SK-N-SH (cell line): ENCODE measurements around the gene EWSR1. TPM values are rescaled to one million over a fixed set of nuclear protein-coding genes. Genes with fewer than 3 reads are reported as not detected.

Experiments
- CTCF ChIA-PET: fragments of 300-600, 350-600 bp; formaldehyde crosslinking; extraction: SDS; loops from one replicate; lab custom pipeline; 2021; lab: Yijun Ruan, JAX
- POLR2A ChIA-PET: fragments of 350-600 bp; sonication (Branson Sonifier 250); formaldehyde crosslinking; extraction: SDS; loops from one replicate; lab custom pipeline; 2020; ENCODE audit warnings: antibody characterized with exemption, inconsistent platforms; lab: Yijun Ruan, JAX
- DNase-seq: peaks from one replicate; pipeline ENCODE4 v3.0.0; 2012
- H2AFZ ChIP-seq: fragments of 200-600 bp; sonication (generic); 2 replicates; pipeline ENCODE4 v1.8.1; 2016; ENCODE audit warnings: antibody characterized with exemption, mild to moderate bottlenecking, low read depth
- H3F3A ChIP-seq: fragments of 200-600 bp; sonication (generic); replicated peaks from 2 replicates; pipeline ENCODE3; 2016; ENCODE audit warnings: antibody characterized with exemption, mild to moderate bottlenecking; ENCODE audit not compliant: insufficient read depth
- H3K27ac ChIP-seq, 2 experiments: fragments of 200-500 bp in 1 of 2; fragments of 200-600 bp in 1 of 2; sonication (Bioruptor generic) in 1 of 2; sonication (generic), shearing (Covaris generic) in 1 of 2; 2 replicates each; pipeline versions ENCODE4 v1.5.1 to v1.6.1; 2014 to 2016; ENCODE audit warnings: low read depth in 2 of 2, inconsistent platforms in 1 of 2, low read length in 1 of 2, mild to moderate bottlenecking in 1 of 2, mixed read lengths in 1 of 2
- H3K27me3 ChIP-seq: fragments of 200-600 bp; sonication (generic), shearing (Covaris generic); 2 replicates; pipeline ENCODE4 v1.6.1; 2016; ENCODE audit warnings: mixed run types; ENCODE audit not compliant: insufficient read depth
- H3K36me3 ChIP-seq, 2 experiments: fragments of 200-500 bp in 1 of 2; fragments of 200-600 bp in 1 of 2; sonication (Bioruptor generic) in 1 of 2; sonication (generic) in 1 of 2; replicated peaks in 1 of 2; 2 replicates each; pipeline versions ENCODE3 to v1.5.1; 2014 to 2016; ENCODE audit warnings: low read length in 1 of 2, mild to moderate bottlenecking in 1 of 2; ENCODE audit not compliant: insufficient read depth in 2 of 2, control insufficient read depth in 1 of 2
- H3K4me1 ChIP-seq, 2 experiments: fragments of 200-500 bp in 1 of 2; fragments of 200-600 bp in 1 of 2; sonication (Bioruptor generic) in 1 of 2; sonication (generic), shearing (Covaris generic) in 1 of 2; 2 replicates each; pipeline versions ENCODE4 v1.5.1 to v1.6.1; 2014 to 2016; ENCODE audit warnings: low read depth in 1 of 2, low read length in 1 of 2, mixed run types in 1 of 2; ENCODE audit not compliant: insufficient read depth in 2 of 2, control insufficient read depth in 1 of 2
- H3K4me2 ChIP-seq: fragments of 200-600 bp; sonication (generic), shearing (Covaris generic); 2 replicates; pipeline ENCODE4 v1.6.1; 2017; ENCODE audit warnings: mixed run types
- H3K4me3 ChIP-seq, 2 experiments: fragments of 200-500 bp in 1 of 2; fragments of 200-600 bp in 1 of 2; sonication (Bioruptor generic) in 1 of 2; sonication (generic), shearing (Covaris generic) in 1 of 2; 2 replicates each; pipeline versions ENCODE4 v1.5.1 to v1.8.1; 2014 to 2016; ENCODE audit warnings: low read depth in 2 of 2, inconsistent platforms in 1 of 2, low read length in 1 of 2, mild to moderate bottlenecking in 1 of 2, mixed read lengths in 1 of 2, moderate library complexity in 1 of 2
- H3K79me2 ChIP-seq: fragments of 200-600 bp; sonication (generic); 2 replicates; pipeline ENCODE4 v1.8.1; 2017; ENCODE audit warnings: mild to moderate bottlenecking; ENCODE audit not compliant: insufficient read depth
- H3K9ac ChIP-seq: fragments of 200-600 bp; sonication (generic); 2 replicates; pipeline ENCODE4 v1.6.1; 2017; ENCODE audit warnings: mixed run types
- H3K9me2 ChIP-seq: fragments of 200-600 bp; sonication (generic); 2 replicates; pipeline ENCODE4 v1.6.1; 2017; ENCODE audit warnings: mixed run types
- H3K9me3 ChIP-seq: fragments of 200-600 bp; sonication (generic); 2 replicates; pipeline ENCODE4 v1.6.1; 2017; ENCODE audit warnings: mixed run types, mild to moderate bottlenecking, moderate library complexity
- H4K20me1 ChIP-seq: fragments of 200-600 bp; sonication (generic); 2 replicates; pipeline ENCODE4 v1.6.1; 2017; ENCODE audit warnings: mild to moderate bottlenecking, mixed run types; ENCODE audit not compliant: insufficient read depth
- CHD2 ChIP-seq: fragments of 150-350 bp; IDR thresholded peaks from 2 replicates; pipeline ENCODE4 v1.6.1; 2018; ENCODE audit warnings: low read length; ENCODE audit not compliant: partially characterized antibody
- CTCF ChIP-seq: fragments of 200-600 bp; sonication (generic); IDR thresholded peaks from 2 replicates; pipeline ENCODE4 v1.6.1; 2017; ENCODE audit warnings: antibody characterized with exemption, mild to moderate bottlenecking, moderate library complexity
- ELF1 ChIP-seq: IDR thresholded peaks from 2 replicates; pipeline ENCODE4 v1.4.0; 2012
- FOSL2 ChIP-seq: IDR thresholded peaks from 2 replicates; pipeline ENCODE4 v1.4.0; 2012; ENCODE audit warnings: low read depth, mild to moderate bottlenecking, moderate library complexity, borderline replicate concordance
- FOXJ3 ChIP-seq: sonication (generic); formaldehyde crosslinking; IDR thresholded peaks from 2 replicates; pipeline ENCODE4 v1.5.1; 2020; ENCODE audit warnings: mild to moderate bottlenecking, missing genetic modification reagents
- FOXM1 ChIP-seq: IDR thresholded peaks from 2 replicates; pipeline ENCODE4 v1.4.0; 2012; ENCODE audit warnings: low read depth, mild to moderate bottlenecking
- GABPA ChIP-seq: IDR thresholded peaks from 2 replicates; pipeline ENCODE4 v1.4.0; 2012; ENCODE audit warnings: low read depth, mild to moderate bottlenecking
- GATA2 ChIP-seq: sonication (generic); formaldehyde crosslinking; IDR thresholded peaks from 2 replicates; pipeline ENCODE4 v1.5.0; 2020; ENCODE audit warnings: mild to moderate bottlenecking, missing genetic modification reagents
- JUND ChIP-seq: IDR thresholded peaks from 2 replicates; pipeline ENCODE4 v1.4.0; 2012
- MEF2A ChIP-seq: IDR thresholded peaks from 2 replicates; pipeline ENCODE4 v1.4.0; 2012; ENCODE audit warnings: low read depth, borderline replicate concordance
- MXI1 ChIP-seq: IDR thresholded peaks from 2 replicates; pipeline ENCODE4 v1.6.1; 2012; ENCODE audit warnings: mild to moderate bottlenecking, low read depth, low read length, improper control_type of control experiment
- NFIC ChIP-seq: IDR thresholded peaks from 2 replicates; pipeline ENCODE4 v1.4.0; 2012; ENCODE audit warnings: borderline replicate concordance
- NRF1 ChIP-seq: IDR thresholded peaks from 2 replicates; pipeline ENCODE4 v1.6.1; 2012; ENCODE audit warnings: low read depth, mild to moderate bottlenecking, low read length
- POLR2AphosphoS5 ChIP-seq: IDR thresholded peaks from 2 replicates; pipeline ENCODE4 v1.6.1; 2012; ENCODE audit warnings: low read depth, low read length
- RAD21 ChIP-seq: IDR thresholded peaks from 2 replicates; pipeline ENCODE4 v1.6.1; 2012; ENCODE audit warnings: mild to moderate bottlenecking, low read length
- RCOR1 ChIP-seq: fragments of 150-350 bp; IDR thresholded peaks from 2 replicates; pipeline ENCODE4 v1.6.1; 2017; ENCODE audit warnings: antibody characterized with exemption, low read length
- REST ChIP-seq: IDR thresholded peaks from 2 replicates; pipeline ENCODE4 v1.6.1; 2012; ENCODE audit warnings: mild to moderate bottlenecking, low read depth, low read length, moderate library complexity
- RFX5 ChIP-seq: IDR thresholded peaks from 2 replicates; pipeline ENCODE4 v1.6.1; 2012; ENCODE audit warnings: mild to moderate bottlenecking, improper control_type of control experiment, low read length
- TAF1 ChIP-seq: IDR thresholded peaks from 2 replicates; pipeline ENCODE4 v1.6.1; 2012; ENCODE audit warnings: low read depth, mild to moderate bottlenecking, low read length, moderate library complexity, borderline replicate concordance
- TEAD4 ChIP-seq: IDR thresholded peaks from 2 replicates; pipeline ENCODE4 v1.4.0; 2012; ENCODE audit warnings: mild to moderate bottlenecking, borderline replicate concordance; ENCODE audit not compliant: insufficient read depth
- WGBS: methylation state at CpG from one replicate; pipeline ENCODE4 v1.1.6; 2017; ENCODE audit warnings: low lambda C conversion rate; 5-methylcytosine and 5-hydroxymethylcytosine counted together
- polyA plus RNA-seq, 3 experiments: library from polyadenylated mRNA; depleted of rRNA; stranded (reverse); fragments of >200 nt; gene quantifications; 2 replicates each; pipeline ENCODE4 v1.2.3, GENCODE V29; 2012
- TF ChIP-seq, protein P1 (sequence below): IDR thresholded peaks from 2 replicates; pipeline ENCODE4; 2012
- TF ChIP-seq, protein P2 (sequence below): IDR thresholded peaks from 2 replicates; pipeline ENCODE4 v1.4.0; 2012; ENCODE audit warnings: low read depth
- TF ChIP-seq, protein P3 (sequence below): fragments of 150-350 bp; IDR thresholded peaks from 2 replicates; pipeline ENCODE4 v1.6.1; 2017; ENCODE audit warnings: antibody characterized with exemption, low read length, low read depth, borderline replicate concordance
- TF ChIP-seq, protein P4 (sequence below): IDR thresholded peaks from 2 replicates; pipeline ENCODE4 v1.4.0; 2012; ENCODE audit warnings: low read depth, borderline replicate concordance
- TF ChIP-seq, protein P5 (sequence below): fragments of 150-350 bp; IDR thresholded peaks from 2 replicates; pipeline ENCODE4 v1.6.1; 2016; ENCODE audit warnings: mild to moderate bottlenecking, low read depth, low read length

EWSR1 gene
- polyA plus RNA-seq, 1 of the 3 experiments (the other 2 are of a cell fraction), result 173 TPM

DNA sequence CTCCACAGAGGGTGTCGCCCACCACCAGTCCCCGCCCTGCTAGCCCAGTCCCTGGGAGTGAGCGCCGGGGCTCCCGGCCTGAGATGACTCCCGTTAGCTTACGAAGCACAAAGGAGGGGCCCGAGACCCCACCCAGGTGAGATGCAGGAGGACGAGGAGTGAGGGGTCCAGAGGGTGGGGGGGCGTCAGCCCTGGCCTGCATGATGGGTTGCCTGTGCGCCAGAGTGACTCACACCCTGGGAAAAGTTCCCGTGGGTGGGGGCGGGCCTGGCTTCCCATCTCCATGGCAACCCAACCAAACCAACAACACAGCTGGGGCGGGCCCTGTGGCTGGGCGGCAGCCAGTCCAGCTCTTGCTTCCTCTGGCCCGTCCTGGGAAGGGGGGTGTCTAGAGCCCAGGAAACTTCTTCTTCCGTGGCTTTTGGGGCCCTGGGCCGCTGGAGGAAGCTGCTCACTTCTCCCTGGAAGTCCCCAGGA, 42.8 kb downstream of the EWSR1 start:
- Histone ChIP-seq H3K79me2 (peaks cover 30% of the 10 kb centered on the region), H3K9ac (peak overlapping the region; percentile 56; the same call in 1 of the 2 replicates), H2AFZ (no peak overlapping the region), H3K4me1 (peaks cover 18 to 37% of the 10 kb centered on the region in 2 experiments; a peak in 3 of 4 replicates), H3K9me3 (no peaks in the 10 kb centered on the region), H3K4me2 (peak overlapping the region; percentile 71; the same call in 1 of the 2 replicates), H3K36me3 (peaks cover 6 to 7% of the 10 kb centered on the region in 2 experiments), H3K27ac (peak overlapping the region in 1 of 2 experiments; percentile 88; a peak in 3 of 4 replicates), H3K27me3 (peaks cover 14% of the 10 kb centered on the region), H4K20me1 (peaks cover 18% of the 10 kb centered on the region; the same call in 1 of the 2 replicates), H3F3A (peaks cover 5% of the 10 kb centered on the region), H3K9me2 (no peaks in the 10 kb centered on the region), H3K4me3 (no peak overlapping the region)
- WGBS, result 53% methylated on average over 6 of the region's 18 CpGs
- DNase-seq, result peak; percentile 86
- ChIA-PET POLR2A (no interaction called here), CTCF (interaction anchor here (1.0 to 4.5 kb wide), 4 partner anchors 10 to 952 kb away, joined by 3 to 35 read pairs (median 4); no protein-coding TSS in a partner anchor)
- no peak for TF ChIP-seq REST
- no peak for TF ChIP-seq CTCF
- TF ChIP-seq GABPA, result no peak
- TF ChIP-seq NRF1, result no peak
- no peak for TF ChIP-seq MXI1
- TF ChIP-seq, protein P1, sequence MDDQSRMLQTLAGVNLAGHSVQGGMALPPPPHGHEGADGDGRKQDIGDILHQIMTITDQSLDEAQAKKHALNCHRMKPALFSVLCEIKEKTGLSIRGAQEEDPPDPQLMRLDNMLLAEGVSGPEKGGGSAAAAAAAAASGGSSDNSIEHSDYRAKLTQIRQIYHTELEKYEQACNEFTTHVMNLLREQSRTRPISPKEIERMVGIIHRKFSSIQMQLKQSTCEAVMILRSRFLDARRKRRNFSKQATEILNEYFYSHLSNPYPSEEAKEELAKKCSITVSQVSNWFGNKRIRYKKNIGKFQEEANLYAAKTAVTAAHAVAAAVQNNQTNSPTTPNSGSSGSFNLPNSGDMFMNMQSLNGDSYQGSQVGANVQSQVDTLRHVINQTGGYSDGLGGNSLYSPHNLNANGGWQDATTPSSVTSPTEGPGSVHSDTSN, result peak; percentile 37; the same call in 1 of the 2 replicates
- TF ChIP-seq FOSL2, result peak; percentile 82; the same call in 1 of the 2 replicates
- TF ChIP-seq TAF1, result no peak
- TF ChIP-seq POLR2AphosphoS5, result no peak
- TF ChIP-seq RFX5, result no peak
- TF ChIP-seq GATA2 (CRISPR knock-in tag), result no peak
- no peak for TF ChIP-seq FOXM1
- TF ChIP-seq RAD21, result no peak
- no peak for TF ChIP-seq CHD2
- TF ChIP-seq MEF2A, result no peak
- no peak for TF ChIP-seq TEAD4
- TF ChIP-seq RCOR1, result no peak
- TF ChIP-seq, protein P2, sequence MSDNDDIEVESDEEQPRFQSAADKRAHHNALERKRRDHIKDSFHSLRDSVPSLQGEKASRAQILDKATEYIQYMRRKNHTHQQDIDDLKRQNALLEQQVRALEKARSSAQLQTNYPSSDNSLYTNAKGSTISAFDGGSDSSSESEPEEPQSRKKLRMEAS, result peak; percentile 43; the same call in 1 of the 2 replicates
- TF ChIP-seq JUND, result peak; percentile 66; the same call in 1 of the 2 replicates
- TF ChIP-seq, protein P3, sequence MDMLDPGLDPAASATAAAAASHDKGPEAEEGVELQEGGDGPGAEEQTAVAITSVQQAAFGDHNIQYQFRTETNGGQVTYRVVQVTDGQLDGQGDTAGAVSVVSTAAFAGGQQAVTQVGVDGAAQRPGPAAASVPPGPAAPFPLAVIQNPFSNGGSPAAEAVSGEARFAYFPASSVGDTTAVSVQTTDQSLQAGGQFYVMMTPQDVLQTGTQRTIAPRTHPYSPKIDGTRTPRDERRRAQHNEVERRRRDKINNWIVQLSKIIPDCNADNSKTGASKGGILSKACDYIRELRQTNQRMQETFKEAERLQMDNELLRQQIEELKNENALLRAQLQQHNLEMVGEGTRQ, result no peak
- TF ChIP-seq, protein P4, sequence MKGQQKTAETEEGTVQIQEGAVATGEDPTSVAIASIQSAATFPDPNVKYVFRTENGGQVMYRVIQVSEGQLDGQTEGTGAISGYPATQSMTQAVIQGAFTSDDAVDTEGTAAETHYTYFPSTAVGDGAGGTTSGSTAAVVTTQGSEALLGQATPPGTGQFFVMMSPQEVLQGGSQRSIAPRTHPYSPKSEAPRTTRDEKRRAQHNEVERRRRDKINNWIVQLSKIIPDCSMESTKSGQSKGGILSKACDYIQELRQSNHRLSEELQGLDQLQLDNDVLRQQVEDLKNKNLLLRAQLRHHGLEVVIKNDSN, result no peak
- TF ChIP-seq FOXJ3, result no peak
- TF ChIP-seq, protein P5, sequence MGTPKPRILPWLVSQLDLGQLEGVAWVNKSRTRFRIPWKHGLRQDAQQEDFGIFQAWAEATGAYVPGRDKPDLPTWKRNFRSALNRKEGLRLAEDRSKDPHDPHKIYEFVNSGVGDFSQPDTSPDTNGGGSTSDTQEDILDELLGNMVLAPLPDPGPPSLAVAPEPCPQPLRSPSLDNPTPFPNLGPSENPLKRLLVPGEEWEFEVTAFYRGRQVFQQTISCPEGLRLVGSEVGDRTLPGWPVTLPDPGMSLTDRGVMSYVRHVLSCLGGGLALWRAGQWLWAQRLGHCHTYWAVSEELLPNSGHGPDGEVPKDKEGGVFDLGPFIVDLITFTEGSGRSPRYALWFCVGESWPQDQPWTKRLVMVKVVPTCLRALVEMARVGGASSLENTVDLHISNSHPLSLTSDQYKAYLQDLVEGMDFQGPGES, result no peak
- TF ChIP-seq ELF1, result no peak
- no peak; the same call in 1 of the 2 replicates for TF ChIP-seq NFIC
